ENCODE results near the gene ATOSB. TPM values are rescaled to one million over a fixed set of nuclear protein-coding genes. Genes with fewer than 3 reads are reported as not detected.

ATOSB gene
- total RNA-seq, 1 experiment from 2014 or later: 9.2 TPM

DNA sequence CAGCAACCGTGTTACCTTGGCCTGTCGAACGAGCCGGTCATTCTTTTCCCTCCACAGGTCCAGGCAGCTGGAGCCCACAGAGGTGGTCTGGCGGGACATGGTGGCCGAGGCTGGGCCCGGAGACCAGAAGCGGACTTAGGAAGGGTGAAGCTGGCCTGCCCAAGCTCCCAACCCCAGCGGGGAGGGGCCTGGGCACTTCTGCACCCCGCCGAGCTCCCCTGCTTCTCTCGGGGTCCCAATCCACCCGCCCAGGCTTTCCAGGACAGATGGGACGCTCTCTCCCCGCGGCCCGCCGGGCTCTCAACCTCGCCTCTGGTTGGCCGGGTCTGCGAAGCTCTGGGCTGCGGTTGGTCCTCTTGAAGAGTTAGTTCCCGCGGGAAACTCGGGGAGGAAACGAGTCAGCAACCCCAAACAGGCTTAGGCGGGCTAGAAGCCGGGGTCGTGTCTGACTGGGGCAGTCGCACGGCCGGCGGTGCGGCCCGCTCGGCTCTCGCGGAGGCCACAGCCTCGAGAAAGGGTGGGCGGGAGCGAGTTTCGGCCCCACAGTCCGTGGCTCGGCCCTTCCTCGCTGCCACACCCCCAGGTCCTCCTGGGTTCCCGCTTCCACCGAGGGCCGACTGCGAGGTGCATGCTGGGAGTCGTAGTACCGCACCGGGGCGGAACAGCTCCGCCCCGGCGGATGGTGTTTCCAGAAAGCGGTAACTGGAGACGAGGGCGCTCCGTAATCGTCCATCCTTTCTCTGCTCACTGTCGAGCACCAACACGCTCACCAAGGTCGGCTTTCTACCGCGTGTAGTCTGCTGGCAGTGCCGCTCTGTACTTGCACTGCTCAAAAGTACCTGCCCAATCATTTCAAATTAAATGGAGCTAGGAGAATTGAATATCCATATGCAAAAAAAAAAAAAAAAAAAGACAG lies 36.0 kb downstream of the ATOSB start, which contains the start of gene FANCG:
FANCG (minus strand) TSS at position 517 of the 916 bp plus-strand sequence; CDS start at position 99, 418 bp downstream.
- ATAC-seq: peak; percentile 93
- H4K20me1 ChIP-seq (ENCODE audit: low read length): no peaks in the 10 kb centered on the region
- no peaks in the 10 kb centered on the region for H3F3A ChIP-seq (ENCODE audit: low read length, unreplicated experiment)
- BruUV-seq (replicated peaks): no TSS peak
- no peaks in the 10 kb centered on the region for H3K9me3 ChIP-seq (ENCODE audit: low read length)
- POLR2A ChIA-PET (ENCODE audit: unreplicated experiment): interaction anchor here (0.6 kb wide), 1 partner anchor 683 kb away, joined by 3 read pairs; no protein-coding TSS in a partner anchor
- peak within 1 kb of the TSS; percentile 92 for H3K9ac ChIP-seq (ENCODE audit: low read length)
- peak within 1 kb of the TSS; percentile 91 for H3K4me3 ChIP-seq (ENCODE audit: low read length)
- no peaks in the 10 kb centered on the region for H3K36me3 ChIP-seq (ENCODE audit: low read depth, low read length)
- peak within 1 kb of the TSS; percentile 83 for H3K27ac ChIP-seq (ENCODE audit: low read length)
- no peaks in the 10 kb centered on the region for H3K27me3 ChIP-seq (ENCODE audit: low read length)
- peak; percentile 87 for DNase-seq
- H3K4me2 ChIP-seq (ENCODE audit: low read length): peak within 1 kb of the TSS; percentile 98
- peaks cover 29% of the 10 kb centered on the region for H3K79me2 ChIP-seq (ENCODE audit: low read length)
- H3K9me2 ChIP-seq (replicated peaks; ENCODE audit: low read length): no peaks in the 10 kb centered on the region
- TF ChIP-seq, protein P1, sequence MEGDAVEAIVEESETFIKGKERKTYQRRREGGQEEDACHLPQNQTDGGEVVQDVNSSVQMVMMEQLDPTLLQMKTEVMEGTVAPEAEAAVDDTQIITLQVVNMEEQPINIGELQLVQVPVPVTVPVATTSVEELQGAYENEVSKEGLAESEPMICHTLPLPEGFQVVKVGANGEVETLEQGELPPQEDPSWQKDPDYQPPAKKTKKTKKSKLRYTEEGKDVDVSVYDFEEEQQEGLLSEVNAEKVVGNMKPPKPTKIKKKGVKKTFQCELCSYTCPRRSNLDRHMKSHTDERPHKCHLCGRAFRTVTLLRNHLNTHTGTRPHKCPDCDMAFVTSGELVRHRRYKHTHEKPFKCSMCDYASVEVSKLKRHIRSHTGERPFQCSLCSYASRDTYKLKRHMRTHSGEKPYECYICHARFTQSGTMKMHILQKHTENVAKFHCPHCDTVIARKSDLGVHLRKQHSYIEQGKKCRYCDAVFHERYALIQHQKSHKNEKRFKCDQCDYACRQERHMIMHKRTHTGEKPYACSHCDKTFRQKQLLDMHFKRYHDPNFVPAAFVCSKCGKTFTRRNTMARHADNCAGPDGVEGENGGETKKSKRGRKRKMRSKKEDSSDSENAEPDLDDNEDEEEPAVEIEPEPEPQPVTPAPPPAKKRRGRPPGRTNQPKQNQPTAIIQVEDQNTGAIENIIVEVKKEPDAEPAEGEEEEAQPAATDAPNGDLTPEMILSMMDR (conservative IDR thresholded peaks at IDR 0.05; ENCODE audit: low read depth, low read length): no peak
- no peak for TF ChIP-seq EZH2phosphoT487 (IDR thresholded peaks at IDR 0.05; ENCODE audit: borderline replicate concordance, low read length)
- TF ChIP-seq EZH2 (IDR thresholded peaks at IDR 0.05; ENCODE audit: low read length, unreplicated experiment): no peak
- H3K4me1 ChIP-seq (ENCODE audit: insufficient read depth, low read length): 0 out of 2 replicates have a peak, but pooled peaks cover 8% of the 10 kb centered on the region
- CTCF ChIA-PET: interaction anchor here (0.6 to 1.1 kb wide), 3 partner anchors 8 to 180 kb away, joined by 3 to 4 read pairs (median 3); no protein-coding TSS in a partner anchor
- intact Hi-C loops (cut with micrococcal nuclease): no loop called here
- peak within 1 kb of the TSS; percentile 87 for H2AFZ ChIP-seq (ENCODE audit: low read length)

DNA sequence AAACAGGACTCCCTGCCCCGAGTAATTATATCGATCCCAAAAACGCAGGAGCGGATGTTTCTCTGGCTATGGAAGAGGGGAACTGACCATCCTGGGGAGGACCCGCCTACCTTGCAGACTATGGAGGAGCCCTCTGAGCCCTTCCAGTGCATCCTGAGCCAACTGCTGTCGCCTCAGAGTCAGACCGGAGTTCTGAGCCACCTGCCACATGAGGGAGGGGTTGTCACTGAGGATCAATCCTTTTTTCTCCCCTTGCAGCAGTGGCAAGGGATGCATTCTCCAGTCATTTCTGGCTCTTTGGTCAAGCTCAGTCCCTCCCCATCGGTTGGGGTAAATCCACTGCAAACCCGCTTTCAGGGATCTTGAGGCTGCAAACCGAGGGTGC lies 36.6 kb downstream of the ATOSB start:
- ATAC-seq: peak; percentile 19
- intact Hi-C loops (cut with micrococcal nuclease): no loop called here
- H3K4me3 ChIP-seq (ENCODE audit: low read length): peak overlapping the region; percentile 91
- peak overlapping the region; percentile 83; the same call in 1 of the 2 replicates for H3K27ac ChIP-seq (ENCODE audit: low read length)
- no peaks in the 10 kb centered on the region for H3K27me3 ChIP-seq (ENCODE audit: low read length)
- H3K4me1 ChIP-seq (ENCODE audit: insufficient read depth, low read length): 0 out of 2 replicates have a peak, but pooled peaks cover 8% of the 10 kb centered on the region
- H3F3A ChIP-seq (ENCODE audit: low read length, unreplicated experiment): no peaks in the 10 kb centered on the region
- no peaks in the 10 kb centered on the region for H4K20me1 ChIP-seq (ENCODE audit: low read length)
- H3K79me2 ChIP-seq (ENCODE audit: low read length): peaks cover 29% of the 10 kb centered on the region
- ChIA-PET POLR2A (ENCODE audit: unreplicated experiment) (interaction anchor here (0.6 kb wide), 1 partner anchor 684 kb away, joined by 3 read pairs; no protein-coding TSS in a partner anchor), CTCF (no interaction called here)
- H3K36me3 ChIP-seq (ENCODE audit: low read depth, low read length): no peaks in the 10 kb centered on the region
- no peak for TF ChIP-seq EZH2 (IDR thresholded peaks at IDR 0.05; ENCODE audit: low read length, unreplicated experiment)
- TF ChIP-seq, protein P1 (conservative IDR thresholded peaks at IDR 0.05; ENCODE audit: low read depth, low read length): no peak
- TF ChIP-seq EZH2phosphoT487 (IDR thresholded peaks at IDR 0.05; ENCODE audit: borderline replicate concordance, low read length): no peak
- H3K4me2 ChIP-seq (ENCODE audit: low read length): peak overlapping the region; percentile 98
- peak overlapping the region; percentile 92 for H3K9ac ChIP-seq (ENCODE audit: low read length)
- no peaks in the 10 kb centered on the region for H3K9me2 ChIP-seq (replicated peaks; ENCODE audit: low read length)
- peak overlapping the region; percentile 87 for H2AFZ ChIP-seq (ENCODE audit: low read length)
- DNase-seq: no peak
- BruUV-seq (replicated peaks): TSS peak; percentile 45
- H3K9me3 ChIP-seq (ENCODE audit: low read length): no peaks in the 10 kb centered on the region
